Posterior cingulate gyrus (tissue), 11 donors: ENCODE measurements around the gene HDAC1.
"Not testable (repeated sequence)": the region's sequence is repeated elsewhere in the genome, so short reads cannot be mapped to it uniquely, and the experiment has no call there.

Experiments
- DNase-seq, 10 donors: peaks; one replicate each; pipeline versions ENCODE4 v3.0.0 to v3.0.0-alpha.2; 2020 to 2021; ENCODE audit warnings: mixed read lengths in 3 of 10
- intact Hi-C: fragments of 100-400 bp; cut with DNase I; formaldehyde crosslinking; loops from one replicate; pipeline ENCODE4 v1.15.1; 2023

The HDAC1 gene

DNA sequence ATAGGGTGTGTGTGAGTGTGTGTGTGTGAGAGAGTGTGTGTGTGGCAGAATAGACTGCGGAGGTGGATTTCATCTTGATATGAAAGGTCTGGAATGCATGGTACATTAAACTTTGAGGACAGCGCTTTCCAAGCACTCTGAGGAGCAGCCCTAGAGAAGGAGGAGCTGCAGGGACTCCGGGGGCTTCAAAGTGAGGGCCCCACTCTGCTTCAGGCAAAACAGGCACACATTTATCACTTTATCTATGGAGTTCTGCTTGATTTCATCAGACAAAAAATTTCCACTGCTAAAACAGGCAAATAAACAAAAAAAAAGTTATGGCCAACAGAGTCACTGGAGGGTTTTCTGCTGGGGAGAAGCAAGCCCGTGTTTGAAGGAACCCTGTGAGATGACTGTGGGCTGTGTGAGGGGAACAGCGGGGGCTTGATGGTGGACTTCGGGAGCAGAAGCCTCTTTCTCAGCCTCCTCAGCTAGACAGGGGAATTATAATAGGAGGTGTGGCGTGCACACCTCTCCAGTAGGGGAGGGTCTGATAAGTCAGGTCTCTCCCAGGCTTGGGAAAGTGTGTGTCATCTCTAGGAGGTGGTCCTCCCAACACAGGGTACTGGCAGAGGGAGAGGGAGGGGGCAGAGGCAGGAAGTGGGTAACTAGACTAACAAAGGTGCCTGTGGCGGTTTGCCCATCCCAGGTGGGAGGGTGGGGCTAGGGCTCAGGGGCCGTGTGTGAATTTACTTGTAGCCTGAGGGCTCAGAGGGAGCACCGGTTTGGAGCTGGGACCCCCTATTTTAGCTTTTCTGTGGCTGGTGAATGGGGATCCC, 18.3 kb upstream of the HDAC1 start:
- intact Hi-C loops: no loop called here
- no peak for DNase-seq

DNA sequence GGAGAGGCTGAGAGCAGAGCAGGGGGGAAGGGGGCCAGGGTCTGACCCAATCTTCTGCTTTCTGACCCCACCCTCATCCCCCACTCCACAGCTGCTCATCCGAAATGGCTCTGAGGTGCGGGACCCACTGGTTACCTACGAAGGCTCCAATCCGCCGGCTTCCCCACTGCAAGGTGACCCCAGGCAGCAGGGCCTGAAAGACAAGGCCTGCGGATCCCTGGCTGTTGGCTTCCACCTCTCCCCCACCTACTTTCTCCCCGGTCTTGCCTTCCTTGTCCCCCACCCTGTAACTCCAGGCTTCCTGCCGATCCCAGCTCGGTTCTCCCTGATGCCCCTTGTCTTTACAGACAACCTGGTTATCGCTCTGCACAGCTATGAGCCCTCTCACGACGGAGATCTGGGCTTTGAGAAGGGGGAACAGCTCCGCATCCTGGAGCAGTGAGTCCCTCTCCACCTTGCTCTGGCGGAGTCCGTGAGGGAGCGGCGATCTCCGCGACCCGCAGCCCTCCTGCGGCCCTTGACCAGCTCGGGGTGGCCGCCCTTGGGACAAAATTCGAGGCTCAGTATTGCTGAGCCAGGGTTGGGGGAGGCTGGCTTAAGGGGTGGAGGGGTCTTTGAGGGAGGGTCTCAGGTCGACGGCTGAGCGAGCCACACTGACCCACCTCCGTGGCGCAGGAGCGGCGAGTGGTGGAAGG, 17.1 kb upstream of the HDAC1 start:
- no peak for DNase-seq
- intact Hi-C loops: no loop called here

DNA sequence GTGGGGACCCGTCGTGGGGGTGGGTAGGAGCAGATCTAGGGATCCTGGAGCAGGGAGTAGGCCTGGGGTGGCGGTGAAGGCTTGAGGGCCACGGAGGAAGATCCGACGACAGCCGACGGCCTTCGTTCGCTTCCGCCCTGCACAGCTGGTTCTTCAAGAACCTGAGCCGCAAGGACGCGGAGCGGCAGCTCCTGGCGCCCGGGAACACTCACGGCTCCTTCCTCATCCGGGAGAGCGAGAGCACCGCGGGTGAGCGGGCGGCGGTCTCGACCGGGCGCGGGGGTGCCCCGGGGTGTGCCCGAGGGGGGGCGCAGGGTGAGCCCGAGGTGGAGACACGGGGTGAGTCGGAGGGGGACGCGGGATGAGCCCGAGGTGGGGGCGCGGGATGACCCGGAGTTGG, 16.5 kb upstream of the HDAC1 start:
- no peak for DNase-seq
- intact Hi-C loops: no loop called here

GRCh38 chr1:32276032-32276782, 15.7 kb upstream of the HDAC1 start:
- intact Hi-C loops: no loop called here
- DNase-seq: peak in 1 of 10 donors; percentile 60

GRCh38 chr1:32284777-32285176, 7.1 kb upstream of the HDAC1 start:
- intact Hi-C loops: loop anchor here (10.0 kb wide), 1 partner anchor 740 kb away; no protein-coding TSS in a partner anchor
- not testable (repeated sequence) for DNase-seq

- DNase-seq: no peak
- intact Hi-C loops: loop anchor here (10.0 kb wide), 1 partner anchor 741 kb away; no protein-coding TSS in a partner anchor
Observed at GRCh38 chr1:32285658-32286057, 6.2 kb upstream of the HDAC1 start.

DNA sequence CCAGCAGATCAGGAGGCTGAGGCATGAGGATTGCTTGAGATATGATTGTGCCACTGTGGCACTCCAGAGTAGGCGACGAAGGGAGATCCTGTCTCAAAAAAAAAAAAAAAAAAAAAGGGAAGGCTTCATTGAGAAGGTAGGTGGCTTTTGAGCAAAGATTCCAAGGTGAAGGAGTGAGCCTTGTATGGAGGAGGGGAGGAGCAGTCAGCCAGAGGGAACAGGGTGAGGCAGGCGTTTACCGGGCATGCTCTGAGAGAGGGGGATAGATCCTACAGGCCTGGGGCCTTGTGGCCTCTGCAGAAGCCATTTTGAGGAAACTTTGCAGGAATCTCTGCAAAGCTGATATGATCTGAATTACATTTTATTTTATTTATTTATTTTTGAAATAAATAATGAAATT, 5.1 kb upstream of the HDAC1 start:
- DNase-seq: peak in 1 of 10 donors; percentile 29

DNA sequence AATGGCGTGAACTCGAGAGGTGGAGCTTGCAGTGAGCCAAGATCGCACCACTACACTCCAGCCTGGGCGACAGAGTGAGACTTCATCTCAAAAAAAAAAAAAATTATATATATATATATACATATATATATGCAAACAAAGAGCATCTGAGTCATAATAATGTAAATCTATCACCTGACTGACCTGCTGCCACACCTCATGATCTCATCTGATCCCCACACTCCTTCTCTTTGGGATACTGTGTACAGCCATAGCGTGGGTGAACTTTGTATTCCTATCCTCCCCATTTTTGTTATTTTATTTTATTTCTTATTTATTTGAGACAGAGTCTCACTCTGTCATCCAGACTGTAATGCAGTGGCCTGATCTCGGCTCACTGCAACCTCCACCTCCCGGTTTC, 2.6 kb upstream of the HDAC1 start:
- no peak for DNase-seq
- intact Hi-C loops: loop anchor here (10.0 kb wide), 1 partner anchor 744 kb away; no protein-coding TSS in a partner anchor

More for the DNA sequence above, 5.1 kb upstream of the HDAC1 start:
- intact Hi-C loops: loop anchor here (10.0 kb wide), 1 partner anchor 742 kb away; no protein-coding TSS in a partner anchor

GRCh38 chr1:32291145-32291707, 657 bp upstream of the HDAC1 start:
- DNase-seq: no peak
- intact Hi-C loops: loop anchor here (5.0 kb wide), 1 partner anchor 69 kb away; the partner anchor contains the start of genes EIF3I and TMEM234

GRCh38 chr1:32298211-32298610, 6.3 kb downstream of the HDAC1 start:
- intact Hi-C loops: not testable (repeated sequence)

DNA sequence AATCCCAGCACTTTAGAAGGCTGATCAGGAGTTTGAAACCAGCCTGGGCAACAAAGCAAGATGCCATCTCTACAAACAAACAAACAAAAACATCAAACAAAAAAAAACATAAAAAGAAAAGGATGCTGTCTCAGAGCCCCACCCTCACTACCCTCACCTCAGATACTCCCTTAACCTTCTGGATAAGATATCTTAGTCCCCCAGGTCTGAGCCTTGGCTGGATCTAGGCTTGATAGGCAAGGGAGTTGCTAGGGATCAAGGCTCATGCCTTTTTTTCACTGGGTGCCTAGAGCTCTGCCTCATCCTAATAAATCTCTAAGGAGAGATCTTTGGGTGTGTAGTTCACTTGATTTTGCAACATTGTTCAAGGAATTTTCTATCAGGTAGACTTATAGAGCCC, 7.4 kb downstream of the HDAC1 start:
- DNase-seq: no peak

More at GRCh38 chr1:32298211-32298610, 6.3 kb downstream of the HDAC1 start:
- peak in 1 of 10 donors; percentile 49 for DNase-seq

GRCh38 chr1:32303358-32303757, 11.5 kb downstream of the HDAC1 start:
- intact Hi-C loops: no loop called here

More for the DNA sequence above, 7.4 kb downstream of the HDAC1 start:
- intact Hi-C loops: no loop called here

GRCh38 chr1:32303997-32304622, 12.2 kb downstream of the HDAC1 start:
- no peak for DNase-seq
- intact Hi-C loops: no loop called here

More at GRCh38 chr1:32303358-32303757, 11.5 kb downstream of the HDAC1 start:
- DNase-seq: no peak

DNA sequence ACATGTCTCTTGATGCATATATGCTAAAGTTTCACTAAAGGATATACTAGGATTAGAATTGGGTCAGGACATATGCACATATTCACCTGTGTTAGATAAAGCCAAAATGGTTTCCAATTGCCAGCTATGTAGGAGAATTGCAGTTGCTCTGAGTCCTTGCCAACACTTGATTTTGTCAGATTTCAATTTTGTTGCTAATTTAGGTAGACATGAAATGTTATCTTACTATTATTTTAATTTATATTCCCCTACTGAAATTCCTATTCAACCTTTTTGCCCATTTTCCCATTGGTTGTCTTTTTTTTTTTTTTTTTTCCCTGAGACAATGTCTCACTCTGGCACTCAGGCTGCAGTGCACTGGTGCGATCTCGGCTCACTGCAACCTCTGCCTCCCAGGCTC, 13.4 kb downstream of the HDAC1 start:
- no peak for DNase-seq
- intact Hi-C loops: no loop called here

GRCh38 chr1:32307324-32307723, 15.4 kb downstream of the HDAC1 start:
- intact Hi-C loops: no loop called here
- no peak for DNase-seq

- intact Hi-C loops: no loop called here
- DNase-seq: no peak
Observed at GRCh38 chr1:32309960-32310359, 18.1 kb downstream of the HDAC1 start.

GRCh38 chr1:32311709-32312393, 20.0 kb downstream of the HDAC1 start:
- no peak for DNase-seq
- intact Hi-C loops: no loop called here

DNA sequence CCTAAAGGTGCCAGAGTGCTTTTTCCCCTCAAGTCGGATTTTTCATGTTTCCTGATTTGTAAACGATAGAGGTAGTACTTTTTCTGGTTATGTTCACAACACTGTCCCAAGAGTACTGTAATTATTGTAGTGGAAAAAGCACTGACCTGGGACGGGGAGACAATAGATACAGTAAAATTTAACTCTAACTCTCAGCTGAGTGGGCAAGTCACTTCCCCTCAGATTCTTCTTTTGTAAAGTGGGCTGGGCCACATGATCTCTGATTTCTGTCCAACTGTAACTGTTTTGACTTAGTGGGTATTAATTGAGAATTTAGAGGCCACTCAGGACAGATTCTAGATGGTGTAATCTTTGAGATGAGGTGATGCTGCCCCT, 25.0 kb downstream of the HDAC1 start:
- intact Hi-C loops: no loop called here
- DNase-seq: no peak

DNA sequence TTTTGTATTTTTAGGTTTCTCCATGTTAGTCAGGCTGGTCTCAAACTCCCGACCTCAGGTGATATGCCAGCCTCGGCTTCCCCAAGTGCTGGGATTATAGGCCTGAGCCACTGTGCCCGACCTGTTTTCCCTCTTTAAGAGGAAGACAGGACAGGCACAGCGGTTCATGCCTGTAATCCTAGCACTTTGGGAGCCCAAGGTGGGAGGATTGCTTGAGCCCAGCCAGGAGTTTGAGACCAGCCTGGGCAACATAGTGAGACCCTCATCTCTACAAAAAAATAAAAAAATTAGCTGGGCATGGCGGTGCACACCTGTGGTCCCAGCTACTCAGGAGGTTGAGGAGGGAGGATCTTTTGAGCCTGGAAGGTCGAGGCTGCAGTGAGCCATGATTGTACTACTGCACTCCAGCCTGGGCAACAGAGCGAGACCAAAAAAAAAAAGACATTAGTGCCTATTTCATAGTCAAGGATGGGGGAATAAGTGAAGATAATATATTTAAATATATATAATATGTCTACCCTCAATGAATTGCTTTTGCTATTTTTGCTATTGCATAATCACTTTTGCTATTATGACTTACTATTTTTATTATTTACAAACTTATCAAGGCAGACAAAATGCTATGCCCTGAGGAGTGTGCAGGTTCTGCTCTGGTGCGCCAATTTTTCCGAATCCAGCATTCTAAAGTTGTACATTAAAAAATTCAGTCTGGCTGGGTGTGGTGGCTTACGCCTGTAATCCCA, 26.4 kb downstream of the HDAC1 start:
- DNase-seq: no peak
- intact Hi-C loops: no loop called here
